GM21723 (cell line): Measurements from ENCODE around the gene ALK.

Experiments used
- ATAC-seq: cut with Tn5 transposase; IDR thresholded peaks from one replicate; pipeline ENCODE4 v1.9.1; 2021; ENCODE audit warnings: mild to moderate bottlenecking, moderate library complexity; ENCODE audit not compliant: unreplicated experiment

Gene ALK

GRCh38 chr2:29241955-29242565, 679.3 kb downstream of the ALK start:
- no peak for ATAC-seq

GRCh38 chr2:29241341-29241740, 680.0 kb downstream of the ALK start:
- ATAC-seq: no peak

- no peak for ATAC-seq
Observed at GRCh38 chr2:29240601-29241000, 680.8 kb downstream of the ALK start.

GRCh38 chr2:29239209-29239960, 682.0 kb downstream of the ALK start:
- ATAC-seq: no peak

GRCh38 chr2:29238497-29238896, 682.9 kb downstream of the ALK start:
- ATAC-seq: no peak

- ATAC-seq: no peak
Observed at GRCh38 chr2:29236074-29236473, 685.3 kb downstream of the ALK start.

- no peak for ATAC-seq
Observed at GRCh38 chr2:29235411-29235810, 686.0 kb downstream of the ALK start.

- ATAC-seq: no peak
Observed at GRCh38 chr2:29233428-29233827, 688.0 kb downstream of the ALK start.

- no peak for ATAC-seq
Observed at GRCh38 chr2:29232041-29232440, 689.3 kb downstream of the ALK start.

- ATAC-seq: no peak
Observed at GRCh38 chr2:29229640-29230039, 691.7 kb downstream of the ALK start.

- no peak for ATAC-seq
Observed at GRCh38 chr2:29228947-29229346, 692.4 kb downstream of the ALK start.

- no peak for ATAC-seq
Observed at GRCh38 chr2:29227935-29228675, 693.3 kb downstream of the ALK start.

- ATAC-seq: no peak
Observed at GRCh38 chr2:29226808-29227207, 694.6 kb downstream of the ALK start.

- no peak for ATAC-seq
Observed at GRCh38 chr2:29226375-29226774, 695.0 kb downstream of the ALK start.

- no peak for ATAC-seq
Observed at GRCh38 chr2:29225814-29226213, 695.6 kb downstream of the ALK start.

- ATAC-seq: no peak
Observed at GRCh38 chr2:29224693-29225551, 696.5 kb downstream of the ALK start.

GRCh38 chr2:29223851-29224692, 697.3 kb downstream of the ALK start:
- no peak for ATAC-seq

- ATAC-seq: no peak
Observed at GRCh38 chr2:29223257-29223656, 698.1 kb downstream of the ALK start.

GRCh38 chr2:29222381-29223179, 698.8 kb downstream of the ALK start:
- no peak for ATAC-seq
